Urinary bladder (tissue), 4 donors: ENCODE measurements around the gene ADNP. TPM values are rescaled to one million over a fixed set of nuclear protein-coding genes. Genes with fewer than 3 reads are reported as not detected.

Experiments
- DNase-seq: peaks from one replicate; pipeline ENCODE4 v3.0.0-alpha.2; 2015; ENCODE audit errors: extremely low spot score
- H3K27ac ChIP-seq: one replicate; pipeline ENCODE4 v1.5.1; 2013; ENCODE audit warnings: low read depth, mild to moderate bottlenecking, moderate library complexity
- H3K36me3 ChIP-seq: one replicate; pipeline ENCODE4 v1.6.1; 2013; ENCODE audit warnings: mild to moderate bottlenecking, moderate library complexity; ENCODE audit not compliant: insufficient read depth
- H3K4me1 ChIP-seq: one replicate; pipeline ENCODE4 v1.6.1; 2013; ENCODE audit warnings: mild to moderate bottlenecking, moderate library complexity; ENCODE audit not compliant: insufficient read depth
- H3K4me3 ChIP-seq: one replicate; pipeline ENCODE4 v1.5.1; 2013; ENCODE audit warnings: low read depth, low read length
- WGBS: extraction: QIAGEN DNeasy Blood & Tissue Kit; methylation state at CpG from one replicate; pipeline ENCODE4 v1.1.7; 2013; 5-methylcytosine and 5-hydroxymethylcytosine counted together
- polyA plus RNA-seq: library from polyadenylated mRNA; stranded (reverse); fragments of 200-250 nt; gene quantifications from one replicate; pipeline ENCODE4 v1.2.3, GENCODE V29; 2013
- total RNA-seq: library from RNA; depleted of rRNA; stranded (reverse); fragments of >200 nt; gene quantifications from one replicate; pipeline ENCODE4 v1.2.3, GENCODE V29; 2014
- donor health status: healthy with polysubstance abuse.
- donor health status: healthy.

Gene ADNP
- total and polyA plus RNA-seq, 2 donors: 36.2 to 92.2 TPM

- Histone ChIP-seq H3K4me1 (no peaks in the 10 kb centered on the region), H3K4me3 (no peak overlapping the region), H3K36me3 (no peaks in the 10 kb centered on the region), H3K27ac (no peak overlapping the region)
- no peak for DNase-seq
- WGBS: 94% methylated on average over 6 of the region's 6 CpGs
These were observed 63.4 kb downstream of the ADNP start for GRCh38 chr20:50867805-50868204.

DNA sequence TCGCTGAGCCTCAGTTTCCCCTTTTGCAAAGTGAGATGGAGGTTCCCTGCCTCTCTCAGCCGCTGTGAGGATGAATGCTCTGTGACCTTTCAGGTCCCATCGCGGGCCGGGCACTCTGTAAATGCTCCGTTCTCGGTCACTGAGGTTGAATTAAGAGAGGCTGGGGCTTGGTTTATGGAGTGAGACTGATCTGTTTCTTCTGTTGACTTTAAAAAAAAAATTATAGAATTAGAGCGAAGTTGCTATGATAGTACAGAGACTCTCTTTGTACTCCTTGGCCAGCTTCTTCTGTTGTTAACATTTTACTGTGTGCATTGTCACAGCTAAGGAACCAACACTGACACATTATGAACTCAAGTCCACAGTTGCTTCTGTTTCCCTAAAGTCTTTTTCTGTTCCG is 64.4 kb downstream of the ADNP start:
- DNase-seq: no peak
- Histone ChIP-seq H3K27ac (no peak overlapping the region), H3K4me1 (no peaks in the 10 kb centered on the region), H3K36me3 (no peaks in the 10 kb centered on the region), H3K4me3 (no peak overlapping the region)
- 84% methylated on average over 9 of the region's 9 CpGs for WGBS

DNA sequence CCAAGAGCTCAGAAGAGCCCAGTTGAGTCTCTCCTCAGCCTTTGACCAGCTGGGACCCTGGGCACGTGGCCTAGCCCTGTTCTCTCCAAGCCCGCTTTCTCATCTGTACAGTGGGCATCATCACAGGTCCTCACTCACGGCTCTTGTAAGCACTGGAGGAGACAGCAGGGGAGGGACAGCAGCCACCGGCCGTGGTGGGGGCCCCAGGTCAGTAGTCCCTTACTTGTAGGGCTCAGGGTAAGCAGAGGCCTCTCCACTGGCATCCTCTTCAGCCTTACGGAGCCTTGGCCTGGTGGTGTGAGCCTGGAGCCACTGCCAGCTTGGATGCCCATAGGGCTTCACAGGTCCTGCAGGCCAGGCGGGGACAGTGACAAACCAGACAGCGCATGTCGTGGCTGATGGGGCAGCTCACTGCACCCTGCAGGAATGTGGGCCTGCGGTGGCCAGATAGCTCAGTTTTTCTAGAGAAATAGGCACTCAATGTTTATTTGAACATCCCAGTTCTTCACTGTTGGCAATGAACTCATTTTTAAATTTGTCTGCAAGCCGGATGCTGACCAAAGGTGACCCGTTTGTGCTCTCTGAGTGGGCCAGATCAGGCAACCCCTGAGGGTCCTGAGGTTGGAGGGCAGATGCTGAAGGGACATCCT is 65.1 kb downstream of the ADNP start:
- DNase-seq: no peak
- Histone ChIP-seq H3K4me1 (no peaks in the 10 kb centered on the region), H3K4me3 (no peak overlapping the region), H3K27ac (no peak overlapping the region), H3K36me3 (no peaks in the 10 kb centered on the region)
- WGBS: 87% methylated on average over 12 of the region's 12 CpGs

DNA sequence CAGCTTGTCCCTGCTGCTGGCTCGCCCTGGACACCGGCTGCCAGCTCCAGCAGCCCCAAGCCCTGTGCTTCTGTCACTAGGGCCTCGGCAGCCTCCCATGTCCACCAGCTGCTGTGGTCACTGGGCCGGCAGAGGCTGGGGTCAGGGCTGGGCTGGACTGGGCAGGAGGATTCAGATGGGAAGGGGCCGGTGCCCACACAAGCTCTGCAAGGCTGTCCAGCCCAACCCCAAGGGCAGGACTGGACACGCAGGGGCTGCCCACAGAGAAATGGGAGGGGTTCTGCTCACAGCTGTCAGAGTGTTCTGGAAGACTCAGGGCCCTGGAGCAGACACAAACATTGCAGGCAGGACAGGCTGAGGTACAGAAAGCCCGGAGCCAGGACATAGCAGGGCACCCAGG is 65.6 kb downstream of the ADNP start:
- 70% methylated on average over 7 of the region's 7 CpGs for WGBS
- H3K27ac ChIP-seq: no peak overlapping the region

GRCh38 chr20:50865114-50865513 is 66.1 kb downstream of the ADNP start:
- WGBS: 83% methylated on average over 6 of the region's 6 CpGs
- H3K36me3 ChIP-seq: no peaks in the 10 kb centered on the region
- DNase-seq: no peak

More for the DNA sequence above, 65.6 kb downstream of the ADNP start:
- no peak for DNase-seq
- Histone ChIP-seq H3K4me3 (no peak overlapping the region), H3K4me1 (no peaks in the 10 kb centered on the region), H3K36me3 (no peaks in the 10 kb centered on the region)

GRCh38 chr20:50862546-50862945 is 68.7 kb downstream of the ADNP start:
- DNase-seq: no peak
- Histone ChIP-seq H3K27ac (no peak overlapping the region), H3K4me1 (no peaks in the 10 kb centered on the region), H3K4me3 (no peak overlapping the region), H3K36me3 (no peaks in the 10 kb centered on the region)
- WGBS: 61% methylated on average over 3 of the region's 3 CpGs

More at GRCh38 chr20:50865114-50865513, 66.1 kb downstream of the ADNP start:
- Histone ChIP-seq H3K4me1 (no peaks in the 10 kb centered on the region), H3K27ac (no peak overlapping the region), H3K4me3 (no peak overlapping the region)

- no peaks in the 10 kb centered on the region for H3K4me1 ChIP-seq
- no peak for DNase-seq
- no peak overlapping the region for H3K27ac ChIP-seq
- 72% methylated on average over 12 of the region's 12 CpGs for WGBS
- H3K4me3 ChIP-seq: no peak overlapping the region
- H3K36me3 ChIP-seq: no peaks in the 10 kb centered on the region
These were observed 70.2 kb downstream of the ADNP start for GRCh38 chr20:50861012-50861411.

- no peak for DNase-seq
- WGBS: 95% methylated on average over 10 of the region's 10 CpGs
- H3K4me3 ChIP-seq: no peak overlapping the region
- H3K4me1 ChIP-seq: no peaks in the 10 kb centered on the region
- H3K36me3 ChIP-seq: no peaks in the 10 kb centered on the region
- no peak overlapping the region for H3K27ac ChIP-seq
These were observed 72.1 kb downstream of the ADNP start for GRCh38 chr20:50859161-50859560.

DNA sequence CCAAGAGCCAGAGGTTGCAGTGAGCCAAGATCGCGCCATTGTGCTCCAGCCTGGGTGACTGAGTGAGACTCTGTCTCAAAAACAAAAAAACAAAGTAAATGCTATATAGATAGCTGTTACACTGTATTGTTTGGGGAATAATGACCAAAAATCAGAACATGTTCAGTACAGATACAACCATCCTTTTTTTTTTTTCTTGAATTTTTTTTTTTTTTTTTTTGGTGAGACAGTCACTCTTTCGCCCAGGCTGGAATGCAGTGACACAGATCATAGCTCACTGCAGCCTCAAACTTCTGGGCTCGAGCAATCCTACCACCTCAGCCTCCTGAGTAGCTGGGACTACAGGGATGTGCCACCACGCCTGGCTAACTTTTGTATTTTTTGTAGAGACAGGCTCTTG is 72.7 kb downstream of the ADNP start:
- no peaks in the 10 kb centered on the region for H3K36me3 ChIP-seq
- H3K27ac ChIP-seq: no peak overlapping the region
- 95% methylated on average over 5 of the region's 5 CpGs for WGBS
- H3K4me3 ChIP-seq: no peak overlapping the region
- H3K4me1 ChIP-seq: no peaks in the 10 kb centered on the region
- DNase-seq: no peak

- DNase-seq: no peak
- H3K4me3 ChIP-seq: no peak overlapping the region
- H3K27ac ChIP-seq: no peak overlapping the region
- 97% methylated on average over 7 of the region's 7 CpGs for WGBS
- no peaks in the 10 kb centered on the region for H3K4me1 ChIP-seq
- H3K36me3 ChIP-seq: no peaks in the 10 kb centered on the region
These were observed 73.9 kb downstream of the ADNP start for GRCh38 chr20:50857348-50857747.

GRCh38 chr20:50856475-50857041 is 74.7 kb downstream of the ADNP start:
- no peak overlapping the region for H3K27ac ChIP-seq
- no peak for DNase-seq
- 89% methylated on average over 5 of the region's 5 CpGs for WGBS
- no peaks in the 10 kb centered on the region for H3K36me3 ChIP-seq
- no peaks in the 10 kb centered on the region for H3K4me1 ChIP-seq
- H3K4me3 ChIP-seq: no peak overlapping the region

- DNase-seq: no peak
- H3K27ac ChIP-seq: no peak overlapping the region
- 68% methylated on average over 23 of the region's 23 CpGs for WGBS
These were observed 75.5 kb downstream of the ADNP start for GRCh38 chr20:50855498-50856474.

DNA sequence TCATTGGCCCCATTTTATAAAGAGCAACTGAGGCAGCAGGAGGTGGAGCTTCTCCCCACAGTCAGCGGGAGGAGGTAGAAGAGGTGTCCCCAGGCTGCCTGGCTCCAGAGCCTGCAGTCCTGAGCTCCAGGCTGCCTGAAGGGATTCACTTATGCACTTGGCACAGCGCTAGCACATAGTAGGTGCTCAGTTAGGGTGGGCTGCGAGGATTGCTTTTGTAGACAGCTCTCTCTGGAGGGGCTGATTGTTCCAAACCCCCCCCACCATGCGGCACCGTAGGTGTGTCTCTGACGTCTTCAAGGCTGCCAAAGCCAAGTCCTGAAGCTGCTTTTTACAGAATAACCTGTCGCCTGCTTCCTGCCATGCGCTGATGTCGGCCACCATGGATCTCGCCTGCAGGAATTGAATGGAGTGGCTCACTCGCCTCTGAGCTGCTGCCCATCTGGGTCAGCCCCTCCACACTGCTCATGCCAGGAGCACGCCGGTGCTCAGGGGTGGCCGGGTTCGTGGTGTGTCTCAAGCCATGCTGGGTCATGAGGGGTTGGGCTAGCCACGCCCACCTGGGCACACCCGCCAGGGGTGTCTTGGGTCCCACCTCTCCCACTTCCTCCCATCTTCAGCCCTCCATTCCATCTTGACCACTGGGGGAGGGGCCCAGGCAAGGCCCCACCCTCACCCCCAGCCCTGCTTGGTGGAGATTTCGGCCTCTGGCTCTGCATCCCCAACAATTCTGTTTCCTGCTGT is 76.6 kb downstream of the ADNP start:
- H3K4me3 ChIP-seq: no peak overlapping the region
- 84% methylated on average over 18 of the region's 18 CpGs for WGBS
- no peak for DNase-seq
- no peaks in the 10 kb centered on the region for H3K4me1 ChIP-seq
- no peaks in the 10 kb centered on the region for H3K36me3 ChIP-seq
- H3K27ac ChIP-seq: no peak overlapping the region

More at GRCh38 chr20:50855498-50856474, 75.5 kb downstream of the ADNP start:
- Histone ChIP-seq H3K4me1 (no peaks in the 10 kb centered on the region), H3K4me3 (no peak overlapping the region), H3K36me3 (no peaks in the 10 kb centered on the region)
